ENCODE data around the gene ARHGAP15.

Gene ARHGAP15

DNA sequence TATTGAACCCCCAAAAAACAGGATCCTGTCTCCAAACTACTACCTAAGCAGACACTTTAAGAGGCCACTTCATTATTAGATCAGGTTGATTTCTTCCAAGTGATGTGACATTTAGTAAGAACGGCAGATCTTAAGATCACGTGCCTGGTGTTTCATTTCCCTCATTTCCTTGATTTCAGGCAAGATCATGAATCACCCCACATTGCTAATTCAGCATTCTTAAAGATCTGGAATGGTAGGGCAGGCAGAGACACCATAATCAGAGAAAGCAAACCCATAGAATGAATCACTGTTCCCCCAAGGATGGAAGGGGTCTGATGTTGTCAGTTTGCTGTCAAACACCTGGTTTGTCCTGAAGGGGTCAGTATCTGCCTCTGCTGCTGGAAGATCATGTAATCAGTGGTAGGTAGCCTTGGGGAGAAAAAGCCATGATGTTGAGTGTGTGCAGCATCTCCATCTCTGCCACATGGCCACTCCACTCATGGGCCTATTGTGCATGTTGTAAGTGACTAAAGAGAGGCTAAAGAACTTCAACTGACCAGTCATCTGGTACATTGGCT lies 133.9 kb downstream of the ARHGAP15 start:
- Histone ChIP-seq H3K4me3 (ENCODE audit: insufficient read length, low read depth) (no peak overlapping the region), H3K27me3 (ENCODE audit: insufficient read depth, insufficient read length) (no peaks in the 10 kb centered on the region), H3K4me1 (ENCODE audit: insufficient read depth, insufficient read length) (no peaks in the 10 kb centered on the region), H3K9ac (ENCODE audit: insufficient read length, low read depth) (no peak overlapping the region), H3K9me3 (ENCODE audit: insufficient read depth, low read length) (no peaks in the 10 kb centered on the region), H3K36me3 (ENCODE audit: insufficient read depth, insufficient read length, low read length) (no peaks in the 10 kb centered on the region)
- TF ChIP-seq ZNF274 (IDR thresholded peaks at IDR 0.05; ENCODE audit: low read depth, low read length) (no peak), YY1 (IDR thresholded peaks at IDR 0.05; ENCODE audit: insufficient read depth, insufficient read length) (no peak), SUZ12 (IDR thresholded peaks at IDR 0.05; ENCODE audit: extremely low read depth, insufficient read depth, insufficient read length) (no peak)
- DNase-seq (ENCODE audit: low read depth, low spot score): peak; percentile 18

DNA sequence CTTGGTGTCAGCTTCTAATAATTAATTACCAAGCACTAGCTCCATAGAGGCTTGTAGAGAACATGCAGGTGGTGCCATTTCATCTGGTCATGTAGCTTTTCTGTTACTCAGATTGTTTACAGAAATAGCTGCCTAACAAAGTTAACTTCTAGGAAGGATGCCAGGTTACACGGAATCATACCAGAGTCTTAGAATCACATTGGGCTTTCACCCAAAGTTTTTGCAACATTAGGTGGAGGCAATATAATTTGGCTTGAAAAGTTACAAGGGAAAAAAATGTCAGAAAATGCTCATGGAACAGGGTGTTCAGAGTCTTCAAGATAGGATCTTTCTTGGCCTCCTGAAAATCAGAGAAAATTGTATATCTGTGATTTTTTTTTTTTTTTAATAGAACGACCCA lies 135.6 kb downstream of the ARHGAP15 start:
- H3K36me3 ChIP-seq (ENCODE audit: insufficient read depth, insufficient read length, low read length): no peaks in the 10 kb centered on the region
- no peak for TF ChIP-seq SUZ12 (IDR thresholded peaks at IDR 0.05; ENCODE audit: extremely low read depth, insufficient read depth, insufficient read length)
- no peak for TF ChIP-seq YY1 (IDR thresholded peaks at IDR 0.05; ENCODE audit: insufficient read depth, insufficient read length)
- TF ChIP-seq ZNF274 (IDR thresholded peaks at IDR 0.05; ENCODE audit: low read depth, low read length): no peak
- no peak overlapping the region for H3K9ac ChIP-seq (ENCODE audit: insufficient read length, low read depth)
- no peak for DNase-seq (ENCODE audit: low read depth, low spot score)
- H3K27me3 ChIP-seq (ENCODE audit: insufficient read depth, insufficient read length): no peaks in the 10 kb centered on the region
- H3K9me3 ChIP-seq (ENCODE audit: insufficient read depth, low read length): no peaks in the 10 kb centered on the region
- no peaks in the 10 kb centered on the region for H3K4me1 ChIP-seq (ENCODE audit: insufficient read depth, insufficient read length)
- H3K4me3 ChIP-seq (ENCODE audit: insufficient read length, low read depth): no peak overlapping the region

DNA sequence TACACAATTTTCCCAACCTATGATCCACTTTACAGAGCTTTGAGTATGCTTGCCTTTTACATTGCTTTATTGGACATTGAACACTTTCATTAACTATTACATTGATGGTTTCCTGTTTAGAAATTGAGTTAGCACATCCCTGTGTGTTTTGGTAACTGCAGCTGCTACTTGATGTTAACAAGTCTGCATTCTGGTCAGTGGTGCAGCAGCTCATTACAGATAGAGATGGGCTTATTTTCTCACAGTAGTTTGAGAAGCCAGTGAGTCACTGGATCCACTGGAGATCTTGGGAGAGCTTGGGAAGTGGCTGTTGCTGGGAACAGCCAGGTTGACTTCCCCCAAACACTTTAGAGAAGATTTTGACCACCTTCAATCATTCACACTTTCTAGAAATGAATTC lies 150.5 kb downstream of the ARHGAP15 start:
- Histone ChIP-seq H3K9ac (ENCODE audit: insufficient read length, low read depth) (no peak overlapping the region), H3K36me3 (ENCODE audit: insufficient read depth, insufficient read length, low read length) (no peaks in the 10 kb centered on the region), H3K9me3 (ENCODE audit: insufficient read depth, low read length) (no peaks in the 10 kb centered on the region), H3K4me3 (ENCODE audit: insufficient read length, low read depth) (no peak overlapping the region), H3K27me3 (ENCODE audit: insufficient read depth, insufficient read length) (no peaks in the 10 kb centered on the region), H3K4me1 (ENCODE audit: insufficient read depth, insufficient read length) (no peaks in the 10 kb centered on the region)
- TF ChIP-seq ZNF274 (IDR thresholded peaks at IDR 0.05; ENCODE audit: low read depth, low read length) (no peak), SUZ12 (IDR thresholded peaks at IDR 0.05; ENCODE audit: extremely low read depth, insufficient read depth, insufficient read length) (no peak), YY1 (IDR thresholded peaks at IDR 0.05; ENCODE audit: insufficient read depth, insufficient read length) (no peak)
- no peak for DNase-seq (ENCODE audit: low read depth, low spot score)

DNA sequence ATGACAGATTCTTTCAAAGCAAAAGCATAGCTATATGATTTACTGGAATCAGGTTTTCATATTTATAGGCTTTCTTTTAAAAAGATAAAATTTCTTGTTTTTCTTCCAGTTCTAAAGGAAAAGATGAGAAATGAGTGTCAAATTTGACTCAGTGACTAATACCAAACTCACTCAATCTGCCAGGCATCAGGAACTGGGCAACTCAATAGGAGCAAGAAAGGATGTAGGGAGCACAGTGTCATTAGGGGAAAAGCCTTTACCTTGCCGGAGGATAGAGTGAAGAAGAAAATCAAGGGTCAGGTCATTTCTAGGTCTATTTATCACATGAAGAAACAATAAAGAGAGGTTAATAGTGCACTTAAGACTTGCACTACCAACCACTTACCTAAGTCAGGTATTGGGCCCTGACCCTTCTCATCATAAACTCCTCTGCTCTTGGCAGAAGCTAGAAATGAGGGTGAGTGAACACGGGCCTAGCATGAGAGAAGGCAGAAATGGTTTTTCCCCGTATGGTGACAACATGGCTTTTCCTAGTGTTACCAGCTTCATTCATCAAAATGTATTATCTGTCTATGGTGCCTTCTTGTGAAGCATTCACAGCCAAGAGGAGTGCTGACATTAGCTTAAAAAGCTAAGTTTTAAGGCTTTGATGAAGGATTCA lies 151.0 kb downstream of the ARHGAP15 start:
- no peak overlapping the region for H3K9ac ChIP-seq (ENCODE audit: insufficient read length, low read depth)
- H3K9me3 ChIP-seq (ENCODE audit: insufficient read depth, low read length): no peaks in the 10 kb centered on the region
- H3K4me3 ChIP-seq (ENCODE audit: insufficient read length, low read depth): no peak overlapping the region
- H3K27me3 ChIP-seq (ENCODE audit: insufficient read depth, insufficient read length): no peaks in the 10 kb centered on the region
- no peaks in the 10 kb centered on the region for H3K4me1 ChIP-seq (ENCODE audit: insufficient read depth, insufficient read length)
- no peaks in the 10 kb centered on the region for H3K36me3 ChIP-seq (ENCODE audit: insufficient read depth, insufficient read length, low read length)
- DNase-seq (ENCODE audit: low read depth, low spot score): no peak
- TF ChIP-seq ZNF274 (IDR thresholded peaks at IDR 0.05; ENCODE audit: low read depth, low read length): no peak
- no peak for TF ChIP-seq YY1 (IDR thresholded peaks at IDR 0.05; ENCODE audit: insufficient read depth, insufficient read length)
- no peak for TF ChIP-seq SUZ12 (IDR thresholded peaks at IDR 0.05; ENCODE audit: extremely low read depth, insufficient read depth, insufficient read length)

DNA sequence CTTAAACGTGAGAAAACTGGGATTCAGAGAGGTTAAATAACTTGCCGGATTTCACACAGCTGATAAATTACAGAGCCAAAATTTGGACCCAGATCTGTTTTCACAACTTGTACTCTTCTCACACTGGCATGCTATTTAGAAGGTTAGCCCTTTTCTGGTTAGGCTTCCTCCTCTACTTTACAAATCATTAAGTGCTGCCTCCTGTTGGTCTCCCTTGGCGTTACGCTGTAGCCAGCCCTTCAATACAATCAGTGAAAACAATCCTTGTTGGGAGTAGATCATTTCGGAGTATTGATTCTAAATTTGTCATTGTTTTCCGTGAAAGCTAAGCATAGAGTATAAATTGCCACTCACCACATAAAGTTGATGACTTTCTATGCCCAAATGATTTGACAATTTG lies 153.5 kb downstream of the ARHGAP15 start:
- H3K36me3 ChIP-seq (ENCODE audit: insufficient read depth, insufficient read length, low read length): no peaks in the 10 kb centered on the region
- TF ChIP-seq ZNF274 (IDR thresholded peaks at IDR 0.05; ENCODE audit: low read depth, low read length) (no peak), YY1 (IDR thresholded peaks at IDR 0.05; ENCODE audit: insufficient read depth, insufficient read length) (no peak), SUZ12 (IDR thresholded peaks at IDR 0.05; ENCODE audit: extremely low read depth, insufficient read depth, insufficient read length) (no peak)
- H3K27me3 ChIP-seq (ENCODE audit: insufficient read depth, insufficient read length): no peaks in the 10 kb centered on the region
- no peak for DNase-seq (ENCODE audit: low read depth, low spot score)
- no peaks in the 10 kb centered on the region for H3K4me1 ChIP-seq (ENCODE audit: insufficient read depth, insufficient read length)
- no peak overlapping the region for H3K9ac ChIP-seq (ENCODE audit: insufficient read length, low read depth)
- H3K9me3 ChIP-seq (ENCODE audit: insufficient read depth, low read length): no peaks in the 10 kb centered on the region
- H3K4me3 ChIP-seq (ENCODE audit: insufficient read length, low read depth): no peak overlapping the region

DNA sequence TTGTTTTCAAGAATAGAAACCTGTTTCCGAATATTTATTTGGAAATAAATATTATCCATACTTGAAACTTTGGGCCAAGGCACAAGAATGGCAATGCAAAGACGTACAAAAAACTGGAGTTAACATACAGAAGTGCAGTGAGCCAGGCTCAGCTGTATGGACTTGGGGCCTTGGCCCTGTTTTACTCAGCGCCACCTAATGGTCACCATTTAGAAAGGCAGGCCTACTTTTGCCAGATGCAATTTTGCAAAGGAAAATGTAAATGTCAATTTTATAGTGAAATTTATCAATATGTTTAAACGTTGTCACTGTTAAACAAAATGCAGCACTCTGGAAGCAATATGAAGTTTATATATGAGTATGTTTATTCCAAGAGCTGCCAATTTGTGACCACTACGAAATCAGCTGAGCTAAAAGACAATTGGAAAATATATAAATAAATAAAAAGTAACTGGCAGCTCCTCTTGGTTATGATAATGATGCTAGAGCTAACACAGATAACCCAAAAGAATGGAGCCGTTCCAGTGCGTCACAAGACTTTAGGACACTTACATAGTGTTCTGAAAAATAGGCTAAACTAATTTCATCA lies 155.0 kb downstream of the ARHGAP15 start:
- Histone ChIP-seq H3K9me3 (ENCODE audit: insufficient read depth, low read length) (no peaks in the 10 kb centered on the region), H3K4me3 (ENCODE audit: insufficient read length, low read depth) (no peak overlapping the region), H3K4me1 (ENCODE audit: insufficient read depth, insufficient read length) (no peaks in the 10 kb centered on the region), H3K27me3 (ENCODE audit: insufficient read depth, insufficient read length) (no peaks in the 10 kb centered on the region), H3K9ac (ENCODE audit: insufficient read length, low read depth) (no peak overlapping the region), H3K36me3 (ENCODE audit: insufficient read depth, insufficient read length, low read length) (no peaks in the 10 kb centered on the region)
- TF ChIP-seq SUZ12 (IDR thresholded peaks at IDR 0.05; ENCODE audit: extremely low read depth, insufficient read depth, insufficient read length) (no peak), ZNF274 (IDR thresholded peaks at IDR 0.05; ENCODE audit: low read depth, low read length) (no peak), YY1 (IDR thresholded peaks at IDR 0.05; ENCODE audit: insufficient read depth, insufficient read length) (no peak)
- DNase-seq (ENCODE audit: low read depth, low spot score): peak; percentile 47

DNA sequence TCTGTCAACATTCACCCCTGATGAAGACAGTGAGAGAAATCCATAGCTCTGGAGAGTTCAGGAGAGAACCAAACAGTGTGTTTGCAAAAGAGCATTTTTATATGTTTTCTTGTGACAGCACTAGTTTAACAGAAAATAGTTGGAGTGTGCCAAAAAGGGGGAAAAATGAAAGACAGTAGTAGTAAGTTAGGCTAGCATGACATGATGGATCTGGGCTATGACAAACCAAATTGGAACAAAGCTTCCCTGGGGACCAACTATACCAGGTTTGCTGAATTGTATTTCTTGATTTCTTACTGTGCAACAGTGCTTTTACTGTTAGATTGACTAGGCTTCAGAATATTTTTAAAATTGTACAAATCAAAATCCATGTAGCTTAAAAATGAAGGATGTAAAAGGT lies 159.8 kb downstream of the ARHGAP15 start:
- H3K9me3 ChIP-seq (ENCODE audit: insufficient read depth, low read length): no peaks in the 10 kb centered on the region
- no peak overlapping the region for H3K4me3 ChIP-seq (ENCODE audit: insufficient read length, low read depth)
- TF ChIP-seq ZNF274 (IDR thresholded peaks at IDR 0.05; ENCODE audit: low read depth, low read length) (no peak), YY1 (IDR thresholded peaks at IDR 0.05; ENCODE audit: insufficient read depth, insufficient read length) (no peak), SUZ12 (IDR thresholded peaks at IDR 0.05; ENCODE audit: extremely low read depth, insufficient read depth, insufficient read length) (no peak)
- no peak overlapping the region for H3K9ac ChIP-seq (ENCODE audit: insufficient read length, low read depth)
- no peak for DNase-seq (ENCODE audit: low read depth, low spot score)
- no peaks in the 10 kb centered on the region for H3K4me1 ChIP-seq (ENCODE audit: insufficient read depth, insufficient read length)
- no peaks in the 10 kb centered on the region for H3K36me3 ChIP-seq (ENCODE audit: insufficient read depth, insufficient read length, low read length)
- no peaks in the 10 kb centered on the region for H3K27me3 ChIP-seq (ENCODE audit: insufficient read depth, insufficient read length)

Measured in NT2/D1 (cell line).